ENCODE results near the gene RASA2. TPM values are rescaled to one million over a fixed set of nuclear protein-coding genes. Genes with fewer than 3 reads are reported as not detected.

Gene RASA2
- total RNA-seq, 4 donors from 2014 or later, result 9.1 to 12.8 (median 10.6) TPM

GRCh38 chr3:141500397-141500796, 13.6 kb downstream of the RASA2 start:
- no peak for TF ChIP-seq CTCF (IDR thresholded peaks at IDR 0.05)
- Histone ChIP-seq H3K27me3 (no peaks in the 10 kb centered on the region), H3K36me3 (no peaks in the 10 kb centered on the region), H3K4me3 (no peak overlapping the region), H3K9me3 (no peaks in the 10 kb centered on the region), H3K4me1 (peaks cover 5 to 11% (median 8%) of the 10 kb centered on the region in 4 donors), H3K27ac (replicated peaks in 1 of 4) (no peak overlapping the region)
- intact Hi-C loops (cut with DNase I), result no loop called here
- DNase-seq (ENCODE audit: extremely low spot score), result no peak
- WGBS, result 86% methylated on average over 1 of the region's 1 CpG

DNA sequence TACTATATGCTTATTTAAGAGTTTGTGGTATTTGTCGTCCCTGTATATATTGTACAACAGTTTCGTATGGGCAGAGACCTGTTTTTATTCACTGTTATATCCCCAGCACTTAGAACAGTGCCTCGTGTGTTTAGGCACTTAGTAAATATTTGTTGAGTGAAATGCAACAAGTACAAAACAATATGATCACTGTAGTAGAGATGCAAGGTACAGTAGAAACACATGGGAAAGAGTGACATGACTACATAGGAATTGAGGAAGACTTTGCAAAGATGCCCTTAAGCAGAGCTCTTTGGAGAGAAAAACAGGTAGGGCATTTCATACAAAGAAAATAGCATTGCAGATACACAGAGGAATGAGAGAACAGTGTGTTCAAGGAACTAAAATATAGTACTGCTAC, 18.3 kb downstream of the RASA2 start:
- Histone ChIP-seq H3K27ac (replicated peaks in 1 of 4) (no peak overlapping the region), H3K36me3 (no peaks in the 10 kb centered on the region), H3K27me3 (no peaks in the 10 kb centered on the region), H3K4me3 (no peak overlapping the region), H3K9me3 (no peaks in the 10 kb centered on the region), H3K4me1 (peaks cover 0 to 5% (median 0%) of the 10 kb centered on the region in 4 donors)
- WGBS, result 93% methylated on average over 3 of the region's 3 CpGs
- intact Hi-C loops (cut with DNase I), result no loop called here
- no peak for DNase-seq (ENCODE audit: extremely low spot score)
- TF ChIP-seq EP300 (IDR thresholded peaks at IDR 0.05), result no peak
- no peak for TF ChIP-seq POLR2AphosphoS5 (IDR thresholded peaks at IDR 0.05)
- no peak for TF ChIP-seq POLR2A (IDR thresholded peaks at IDR 0.05; ENCODE audit: low read depth)
- TF ChIP-seq CTCF (IDR thresholded peaks at IDR 0.05), result no peak

GRCh38 chr3:141506071-141506470, 19.2 kb downstream of the RASA2 start:
- peaks cover 0 to 6% (median 0%) of the 10 kb centered on the region in 4 donors for H3K4me1 ChIP-seq
- TF ChIP-seq EP300 (IDR thresholded peaks at IDR 0.05) (no peak), POLR2A (IDR thresholded peaks at IDR 0.05; ENCODE audit: low read depth) (no peak), CTCF (IDR thresholded peaks at IDR 0.05) (no peak), POLR2AphosphoS5 (IDR thresholded peaks at IDR 0.05) (no peak)
- H3K4me3 ChIP-seq, result no peak overlapping the region
- WGBS, result 89% methylated on average over 3 of the region's 3 CpGs
- H3K27ac ChIP-seq (replicated peaks in 1 of 4), result no peak overlapping the region
- no peaks in the 10 kb centered on the region for H3K27me3 ChIP-seq
- H3K9me3 ChIP-seq, result no peaks in the 10 kb centered on the region
- intact Hi-C loops (cut with DNase I), result no loop called here
- DNase-seq (ENCODE audit: extremely low spot score), result no peak
- H3K36me3 ChIP-seq, result no peaks in the 10 kb centered on the region

DNA sequence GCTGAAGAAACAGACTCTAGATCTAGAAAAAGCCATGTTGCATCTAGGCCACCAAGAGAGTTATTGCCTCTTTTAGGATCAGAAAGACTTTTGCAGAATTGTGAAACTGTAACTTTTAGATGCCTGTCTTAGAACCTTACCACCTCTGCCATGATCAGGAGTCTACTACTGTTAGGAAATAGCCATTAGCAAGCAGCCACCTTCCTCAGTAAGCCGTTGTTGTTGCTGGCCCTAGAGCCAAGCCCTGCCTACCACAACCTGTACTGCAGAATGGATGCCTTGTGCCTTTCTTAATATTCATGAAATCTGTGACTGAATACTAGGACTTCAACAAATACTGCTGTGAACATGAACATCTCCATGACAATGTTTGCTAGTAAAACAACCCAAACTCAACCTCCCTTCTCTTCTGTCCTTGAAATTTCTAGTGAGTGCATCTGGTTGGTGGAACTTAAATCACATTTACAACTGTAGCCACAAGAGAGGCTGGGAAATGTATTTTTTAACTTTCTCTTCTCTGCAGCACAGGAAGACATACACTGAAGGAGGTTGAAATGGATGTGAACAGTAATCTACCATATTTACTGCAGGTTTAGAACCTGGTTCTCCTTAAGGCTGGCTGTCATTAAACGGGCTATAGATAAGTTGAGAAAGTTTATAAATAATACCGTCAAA, 20.7 kb downstream of the RASA2 start:
- intact Hi-C loops (cut with DNase I), result no loop called here
- Histone ChIP-seq H3K4me1 (peaks cover 0 to 10% (median 0%) of the 10 kb centered on the region in 4 donors), H3K36me3 (peaks cover 0 to under 1% (median 0%) of the 10 kb centered on the region in 4 donors), H3K27me3 (no peaks in the 10 kb centered on the region), H3K4me3 (no peak overlapping the region), H3K9me3 (no peaks in the 10 kb centered on the region), H3K27ac (replicated peaks in 1 of 4) (no peak overlapping the region)
- TF ChIP-seq CTCF (IDR thresholded peaks at IDR 0.05), result no peak
- TF ChIP-seq POLR2A (IDR thresholded peaks at IDR 0.05; ENCODE audit: low read depth), result no peak
- no peak for TF ChIP-seq EP300 (IDR thresholded peaks at IDR 0.05)
- no peak for TF ChIP-seq POLR2AphosphoS5 (IDR thresholded peaks at IDR 0.05)
- 90% methylated on average over 3 of the region's 3 CpGs for WGBS
- DNase-seq (ENCODE audit: extremely low spot score), result no peak

DNA sequence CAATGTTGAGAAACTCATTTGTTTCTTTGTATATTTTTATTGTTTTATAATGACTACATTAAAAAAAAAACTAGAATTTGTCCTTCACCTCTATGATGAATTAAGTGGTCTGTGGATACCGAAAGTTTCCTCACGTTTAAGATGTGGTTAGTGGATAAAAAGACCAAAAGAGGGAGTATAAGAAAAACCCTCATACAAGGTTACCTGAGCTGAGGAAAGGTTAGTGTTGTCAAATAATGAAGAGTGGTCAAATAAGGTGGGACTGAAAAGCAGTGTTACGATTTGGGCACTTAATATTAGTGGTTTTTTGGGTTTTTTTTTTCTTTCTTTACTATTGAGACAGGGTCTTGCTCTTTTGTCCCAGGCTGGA, 21.2 kb downstream of the RASA2 start:
- no peak overlapping the region for H3K27ac ChIP-seq (replicated peaks in 1 of 4)
- H3K9me3 ChIP-seq, result no peaks in the 10 kb centered on the region
- intact Hi-C loops (cut with DNase I), result no loop called here
- no peaks in the 10 kb centered on the region for H3K27me3 ChIP-seq
- H3K4me3 ChIP-seq, result no peak overlapping the region
- no peak for DNase-seq (ENCODE audit: extremely low spot score)
- peaks cover 0 to 10% (median 0%) of the 10 kb centered on the region in 4 donors for H3K4me1 ChIP-seq
- no peak for TF ChIP-seq EP300 (IDR thresholded peaks at IDR 0.05)
- no peak for TF ChIP-seq POLR2A (IDR thresholded peaks at IDR 0.05; ENCODE audit: low read depth)
- TF ChIP-seq CTCF (IDR thresholded peaks at IDR 0.05), result no peak
- no peak for TF ChIP-seq POLR2AphosphoS5 (IDR thresholded peaks at IDR 0.05)
- 92% methylated on average over 3 of the region's 3 CpGs for WGBS
- H3K36me3 ChIP-seq, result peaks cover 0 to 3% (median 0%) of the 10 kb centered on the region in 4 donors
